GM19468 (cell line): ENCODE results near the gene URAD.
A peak's percentile ranks its signal among the peaks of the same experiment; 100 is the strongest.

ENCODE experiments used
- ATAC-seq: cut with Tn5 transposase; IDR thresholded peaks from one replicate; pipeline ENCODE4 v1.9.1; 2021; ENCODE audit warnings: mild to moderate bottlenecking, moderate library complexity, moderate number of reproducible peaks; ENCODE audit not compliant: unreplicated experiment; ENCODE audit errors: extremely low read depth

Gene URAD

GRCh38 chr13:27961227-27962085 lies 27.0 kb downstream of the URAD start:
- ATAC-seq: no peak

DNA sequence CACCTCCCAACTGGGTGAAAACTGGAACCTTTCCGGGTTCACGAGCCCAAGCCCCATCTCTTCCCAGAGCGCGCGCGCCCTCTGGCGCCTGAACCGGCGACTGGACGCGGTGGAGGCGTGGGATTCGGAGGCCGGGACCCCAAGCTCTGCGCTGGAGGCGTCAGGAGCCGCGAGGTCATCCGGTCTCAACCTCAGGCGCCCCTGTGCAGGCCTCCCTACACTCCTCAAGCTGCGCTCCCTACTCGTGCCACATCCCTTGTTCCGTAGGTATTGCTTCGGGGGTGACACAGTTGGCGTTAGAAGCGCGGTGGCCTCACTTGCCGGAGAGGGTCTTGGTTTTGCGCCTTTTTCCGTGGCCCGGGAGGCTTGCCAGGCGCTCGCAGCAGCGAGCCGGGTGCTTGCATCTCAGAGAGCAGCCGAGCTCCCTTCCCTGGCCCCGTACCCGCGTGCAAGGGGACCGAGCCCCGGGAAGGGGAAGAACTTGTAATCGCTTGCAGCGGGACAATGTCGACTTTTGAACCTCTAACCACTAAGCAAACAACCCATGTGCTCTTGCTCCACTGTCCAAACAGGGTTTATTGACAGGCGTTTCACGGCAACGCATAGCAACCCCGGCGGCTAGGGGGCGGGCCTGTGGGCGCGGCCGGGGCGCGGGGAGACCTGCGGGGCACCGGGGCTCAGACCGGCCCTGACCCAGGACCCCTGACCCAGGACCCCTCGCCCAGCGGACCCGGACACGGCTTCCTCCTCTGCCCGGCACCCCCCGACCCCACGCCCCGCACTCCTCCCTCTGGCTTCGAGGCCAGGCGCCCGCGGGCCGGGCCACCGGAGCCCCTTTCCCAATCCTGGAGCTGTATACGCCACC lies 27.9 kb downstream of the URAD start:
- no peak for ATAC-seq

- no peak for ATAC-seq
These were observed 28.5 kb downstream of the URAD start for GRCh38 chr13:27959976-27960361.

- ATAC-seq: no peak
These were observed 31.8 kb downstream of the URAD start for GRCh38 chr13:27956576-27957300.

DNA sequence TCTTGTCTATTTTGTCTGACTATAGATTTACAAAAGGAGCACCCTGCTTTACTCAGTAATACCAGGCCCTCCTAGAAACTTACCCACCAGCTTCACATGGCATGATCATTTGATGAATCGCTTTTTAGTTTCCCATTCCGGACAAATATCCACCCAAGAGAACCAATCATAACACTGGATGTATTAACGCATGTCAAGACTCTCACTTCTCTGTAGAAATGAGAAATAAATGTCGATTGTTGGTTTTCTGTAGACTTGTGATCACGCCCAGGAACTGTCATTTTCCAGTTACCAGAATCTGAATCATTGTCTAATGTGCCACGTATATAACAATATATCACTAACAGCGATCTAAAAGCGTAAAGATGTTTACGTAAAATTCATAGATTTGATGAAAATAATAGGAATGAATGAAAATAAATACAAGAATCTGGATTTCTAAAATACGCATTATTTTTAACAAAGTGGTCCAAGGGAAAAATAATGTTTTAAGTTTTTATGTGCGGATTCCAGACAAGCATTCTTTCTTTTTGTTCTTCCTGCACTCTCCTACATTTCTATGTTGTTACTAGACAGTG lies 33.4 kb downstream of the URAD start:
- no peak for ATAC-seq

- ATAC-seq: no peak
These were observed 34.1 kb downstream of the URAD start for GRCh38 chr13:27954406-27954851.

- peak; percentile 61 for ATAC-seq
These were observed 34.7 kb downstream of the URAD start for GRCh38 chr13:27953676-27954405.

DNA sequence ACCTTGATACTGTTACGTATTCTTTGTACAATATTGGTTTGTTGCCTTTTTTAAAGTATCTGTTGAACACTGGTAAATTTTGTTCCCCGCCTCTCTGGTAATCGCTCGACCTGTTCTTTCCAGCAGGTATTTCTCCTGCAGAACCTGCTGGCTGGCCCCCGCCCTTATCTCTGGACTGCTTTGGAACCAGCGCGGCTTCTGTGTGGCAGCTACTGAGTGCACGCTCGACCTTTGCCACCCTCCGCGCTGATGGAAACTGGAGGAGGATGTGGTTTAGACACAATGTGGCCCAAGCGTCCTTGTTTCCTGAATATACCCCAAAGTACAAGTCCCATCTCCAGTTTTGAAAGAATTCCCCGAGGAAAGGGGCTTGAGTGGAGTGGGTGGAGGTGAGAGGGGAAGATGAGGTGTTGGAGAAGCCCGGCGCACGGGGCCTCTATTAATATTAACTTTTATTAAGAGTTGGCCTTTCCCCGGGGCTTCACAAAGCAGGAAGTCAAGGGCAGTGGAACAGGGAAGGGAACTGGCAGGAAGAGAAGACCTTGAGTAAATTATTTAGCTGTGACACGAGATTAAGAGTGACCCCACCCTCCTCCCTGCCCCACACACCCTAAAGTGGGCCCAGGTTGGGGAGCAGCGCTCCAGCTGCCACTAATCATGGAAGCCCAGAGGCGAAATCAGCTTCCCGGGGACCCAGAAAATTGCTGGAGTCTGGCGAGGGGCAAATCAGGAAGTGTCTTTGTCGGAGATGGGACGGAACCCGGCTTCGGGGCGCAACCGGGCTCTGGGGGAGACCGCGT lies 35.4 kb downstream of the URAD start:
- no peak for ATAC-seq

DNA sequence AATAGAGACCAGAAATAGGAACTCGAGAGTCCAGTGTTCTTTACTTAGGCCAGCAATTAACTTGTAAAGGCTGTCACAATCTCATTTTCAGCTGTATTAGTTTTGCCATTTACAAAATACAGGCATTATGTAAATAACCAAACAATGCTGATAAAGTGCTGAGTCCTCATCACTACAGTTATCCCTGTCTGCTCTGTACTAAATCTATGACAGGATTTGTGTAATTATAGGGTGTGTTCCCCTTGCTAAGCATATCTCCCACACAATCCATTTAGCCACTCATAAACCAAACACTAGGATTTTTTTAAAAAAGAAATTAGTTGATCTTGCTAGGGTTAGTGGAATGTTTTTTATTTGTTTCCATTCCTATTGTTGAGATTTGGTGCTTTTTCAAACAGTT lies 45.5 kb downstream of the URAD start:
- no peak for ATAC-seq

GRCh38 chr13:27933580-27934328 lies 54.7 kb downstream of the URAD start:
- no peak for ATAC-seq

- no peak for ATAC-seq
These were observed 55.4 kb downstream of the URAD start for GRCh38 chr13:27933118-27933517.

- no peak for ATAC-seq
These were observed 58.6 kb downstream of the URAD start for GRCh38 chr13:27929868-27930267.

GRCh38 chr13:27928805-27929753 lies 59.4 kb downstream of the URAD start:
- no peak for ATAC-seq

GRCh38 chr13:27928353-27928804 lies 60.1 kb downstream of the URAD start:
- no peak for ATAC-seq
